HepG2 (cell line): ENCODE data around the gene UPB1. TPM values are rescaled to one million over a fixed set of nuclear protein-coding genes. Genes with fewer than 3 reads are reported as not detected.

Source experiments
- ASH2L ChIP-seq: fragments of 300-600, 200-600 bp; sonication (generic); IDR thresholded peaks from 2 replicates; pipeline ENCODE4 v1.7.0; 2017; ENCODE audit warnings: low read depth, mild to moderate bottlenecking, moderate library complexity, mixed read lengths, low read length; ENCODE audit not compliant: insufficient read length
- CREB3 ChIP-seq: sonication (generic); formaldehyde crosslinking; IDR thresholded peaks from 2 replicates; pipeline ENCODE4 v1.5.0; 2020; ENCODE audit warnings: missing genetic modification reagents
- DMAP1 ChIP-seq: IDR thresholded peaks from 2 replicates; pipeline ENCODE4 v1.6.1; 2016
- KLF11 ChIP-seq: IDR thresholded peaks from 2 replicates; pipeline ENCODE4 v1.6.1; 2016; ENCODE audit warnings: missing compliant biosample characterization
- MED8 ChIP-seq: sonication (generic); formaldehyde crosslinking; IDR thresholded peaks from 2 replicates; pipeline ENCODE4 v1.8.1; 2023; ENCODE audit warnings: mild to moderate bottlenecking, missing genetic modification reagents; ENCODE audit not compliant: insufficient replicate concordance
- MXD4 ChIP-seq: IDR thresholded peaks from 2 replicates; pipeline ENCODE4 v1.6.1; 2016; ENCODE audit warnings: mild to moderate bottlenecking, missing biosample characterization, missing genetic modification reagents
- RARA ChIP-seq: IDR thresholded peaks from 2 replicates; pipeline ENCODE4 v1.6.1; 2016; ENCODE audit warnings: missing genetic modification reagents, missing compliant biosample characterization
- SNAI1 ChIP-seq: sonication (generic); formaldehyde crosslinking; IDR thresholded peaks from 2 replicates; pipeline ENCODE4 v1.5.0; 2020; ENCODE audit warnings: mild to moderate bottlenecking, missing genetic modification reagents, borderline replicate concordance
- SRSF1 ChIP-seq: fragments of 200-400 bp; formaldehyde crosslinking; optimal IDR thresholded peaks from 2 replicates; pipeline ENCODE3; 2017; ENCODE audit warnings: mild to moderate bottlenecking, low read depth, low read length, moderate library complexity
- SUZ12 ChIP-seq: fragments of 150-350 bp; IDR thresholded peaks from 2 replicates; pipeline ENCODE4 v1.6.1; 2014; ENCODE audit warnings: low read depth, low read length
- TIGD3 ChIP-seq: sonication (generic); formaldehyde crosslinking; IDR thresholded peaks from 2 replicates; pipeline ENCODE4 v1.5.1; 2020; ENCODE audit warnings: mild to moderate bottlenecking, missing genetic modification reagents, borderline replicate concordance
- U2AF1 ChIP-seq: fragments of 200-400 bp; formaldehyde crosslinking; optimal IDR thresholded peaks from 2 replicates; pipeline ENCODE3; 2017; ENCODE audit warnings: mild to moderate bottlenecking, low read depth, low read length
- ZBTB20 ChIP-seq: sonication (generic); formaldehyde crosslinking; IDR thresholded peaks from 2 replicates; pipeline ENCODE4 v1.8.1; 2023; ENCODE audit warnings: missing genetic modification reagents, low read depth, mild to moderate bottlenecking, borderline replicate concordance
- ZBTB42 ChIP-seq: sonication (generic); formaldehyde crosslinking; IDR thresholded peaks from 2 replicates; pipeline ENCODE4 v1.5.0; 2020; ENCODE audit warnings: mild to moderate bottlenecking, missing genetic modification reagents
- ZFP36L1 ChIP-seq: sonication (generic); formaldehyde crosslinking; IDR thresholded peaks from 2 replicates; pipeline ENCODE4 v1.8.0; 2022; ENCODE audit warnings: mild to moderate bottlenecking, missing genetic modification reagents, moderate library complexity
- ZFY ChIP-seq: sonication (generic); formaldehyde crosslinking; IDR thresholded peaks from 2 replicates; pipeline ENCODE4 v1.4.0; 2020; ENCODE audit warnings: missing genetic modification reagents
- ZKSCAN1 ChIP-seq: fragments of 150-350 bp; IDR thresholded peaks from 2 replicates; pipeline ENCODE4 v1.6.1; 2014; ENCODE audit warnings: low read length
- ZNF207 ChIP-seq: fragments of 450-650 bp; IDR thresholded peaks from 2 replicates; pipeline ENCODE4 v1.6.1; 2016; ENCODE audit warnings: antibody characterized with exemption, borderline replicate concordance
- ZNF281 ChIP-seq: sonication (generic); formaldehyde crosslinking; IDR thresholded peaks from 2 replicates; pipeline ENCODE4 v1.4.0; 2020; ENCODE audit warnings: missing genetic modification reagents, borderline replicate concordance
- ZNF282 ChIP-seq: fragments of 450-650 bp; IDR thresholded peaks from 2 replicates; pipeline ENCODE4 v1.6.1; 2018; ENCODE audit not compliant: partially characterized antibody
- ZNF577 ChIP-seq: sonication (generic); formaldehyde crosslinking; IDR thresholded peaks from 2 replicates; pipeline ENCODE4 v1.4.0; 2020; ENCODE audit warnings: mild to moderate bottlenecking, low read depth, missing genetic modification reagents, borderline replicate concordance
- ZNF713 ChIP-seq: sonication (generic); formaldehyde crosslinking; IDR thresholded peaks from 2 replicates; pipeline ENCODE4 v1.4.0; 2020; ENCODE audit warnings: mild to moderate bottlenecking, missing genetic modification reagents
- ZSCAN30 ChIP-seq: sonication (generic); formaldehyde crosslinking; IDR thresholded peaks from 2 replicates; pipeline ENCODE4 v1.5.0; 2020; ENCODE audit warnings: mild to moderate bottlenecking, missing genetic modification reagents
- ZSCAN5A ChIP-seq: sonication (generic); formaldehyde crosslinking; IDR thresholded peaks from 2 replicates; pipeline ENCODE4 v1.8.0; 2022; ENCODE audit warnings: mild to moderate bottlenecking, missing genetic modification reagents, borderline replicate concordance
- polyA plus RNA-seq, 8 experiments: library from polyadenylated mRNA; depleted of rRNA in 3 of 8; stranded (reverse) in 7 of 8; unstranded in 1 of 8; fragments of >200 nt; fragmentation: Illumina TruSeq in 4 of 8; extraction: Trizol in 4 of 8; gene quantifications; 2 replicates each; pipeline versions ENCODE4 v1.2.1 to v1.2.3, GENCODE V29; 2011 to 2016; ENCODE audit warnings: low read depth in 4 of 8, missing spikeins in 1 of 8, mixed read lengths in 1 of 8; ENCODE audit not compliant: insufficient read depth in 1 of 8
- total RNA-seq, 5 experiments: library from RNA; depleted of rRNA; stranded (reverse); fragments of >200 nt; fragmentation: Illumina TruSeq; extraction: Trizol; gene quantifications; 2 replicates each; pipeline ENCODE4 v1.2.3, GENCODE V29; 2016; ENCODE audit warnings: low read depth in 1 of 5

The UPB1 gene
- total and polyA plus RNA-seq, 2 of the 13 experiments (the other 11 are each of a cell fraction or from before 2014, with no cell fraction given) = 0.38 to 1.2 TPM

- peak; percentile 89 for TF ChIP-seq DMAP1 (CRISPR knock-in tag)
- TF ChIP-seq CREB3 (CRISPR knock-in tag) = 0 out of 2 replicates have a peak, but pooled peaks have one; percentile 56
- peak; percentile 90 for TF ChIP-seq RARA
- peak; percentile 96; the same call in 1 of the 2 replicates for TF ChIP-seq ZBTB42 (CRISPR knock-in tag)
- TF ChIP-seq SUZ12 = no peak
- TF ChIP-seq ZBTB20 (CRISPR knock-in tag) = peak; percentile 98
- peak; percentile 91 for TF ChIP-seq ZNF281
- TF ChIP-seq U2AF1 = no peak
- peak; percentile 84 for TF ChIP-seq SNAI1 (CRISPR knock-in tag)
- TF ChIP-seq KLF11 (CRISPR knock-in tag) = peak; percentile 99
- TF ChIP-seq ZFY (CRISPR knock-in tag) = peak; percentile 66; the same call in 1 of the 2 replicates
- TF ChIP-seq MXD4 = peak; percentile 87
- TF ChIP-seq ZNF713 (CRISPR knock-in tag) = peak; percentile 80; the same call in 1 of the 2 replicates
- peak; percentile 67 for TF ChIP-seq ASH2L
- no peak for TF ChIP-seq ZNF207
- TF ChIP-seq ZNF577 (CRISPR knock-in tag) = no peak
- no peak for TF ChIP-seq ZKSCAN1
- peak; percentile 85; the same call in 1 of the 2 replicates for TF ChIP-seq ZSCAN5A (CRISPR knock-in tag)
- no peak for TF ChIP-seq ZNF282
- TF ChIP-seq TIGD3 (CRISPR knock-in tag) = peak; percentile 98
- peak; percentile 99 for TF ChIP-seq ZFP36L1
- peak; percentile 80 for TF ChIP-seq SRSF1
- peak; percentile 97 for TF ChIP-seq ZSCAN30 (CRISPR knock-in tag)
- peak; percentile 92 for TF ChIP-seq MED8 (CRISPR knock-in tag)
Observed at GRCh38 chr22:24514241-24515026, 19.3 kb downstream of the UPB1 start (continued).
